Prostate gland (tissue), 2 donors: ENCODE measurements around the gene LRRC8B. TPM values are rescaled to one million over a fixed set of nuclear protein-coding genes. Genes with fewer than 3 reads are reported as not detected.

ENCODE experiments used
- DNase-seq: peaks from one replicate; pipeline ENCODE4 v3.0.0-alpha.2; 2019; ENCODE audit warnings: low spot score
- H3K27ac ChIP-seq, 2 donors: fragments of 200-600 bp; sonication (generic); 2 replicates each; pipeline ENCODE4 v1.5.1; 2017 to 2019
- H3K27me3 ChIP-seq: fragments of 200-600 bp; sonication (generic); replicated peaks from 2 replicates; pipeline ENCODE4 v1.5.1; 2019; ENCODE audit not compliant: insufficient read depth
- H3K36me3 ChIP-seq, 2 donors: fragments of 200-600 bp; sonication (generic); 1 replicate in 1 of 2; 2 replicates in 1 of 2; pipeline versions ENCODE4 v1.5.1 to v1.8.1; 2017 to 2019
- H3K4me1 ChIP-seq: fragments of 200-600 bp; sonication (generic); replicated peaks from 2 replicates; pipeline ENCODE4 v1.5.1; 2019
- H3K4me3 ChIP-seq, 2 donors: fragments of 200-600 bp; sonication (generic); 2 replicates each; pipeline ENCODE4 v1.5.1; 2017 to 2019
- H3K9me3 ChIP-seq: fragments of 200-600 bp; sonication (generic); 2 replicates; pipeline ENCODE4 v1.5.1; 2017
- POLR2A ChIP-seq: fragments of 450-650 bp; IDR thresholded peaks from one replicate; pipeline ENCODE4 v1.6.1; 2016; ENCODE audit warnings: antibody characterized with exemption, mild to moderate bottlenecking
- POLR2AphosphoS5 ChIP-seq: sonication (generic); formaldehyde crosslinking; IDR thresholded peaks from one replicate; pipeline ENCODE4 v1.6.1; 2017; ENCODE audit warnings: antibody characterized with exemption
- WGBS: methylation state at CpG from one replicate; pipeline ENCODE4 v1.1.5; 2018; 5-methylcytosine and 5-hydroxymethylcytosine counted together
- intact Hi-C: fragments of 100-400 bp; cut with DNase I; formaldehyde crosslinking; loops from one replicate; pipeline ENCODE4 v1.14.2; 2022
- total RNA-seq, 2 donors: library from RNA; depleted of rRNA; stranded (reverse); fragments of >200 nt; gene quantifications; one replicate each; pipeline ENCODE4 v1.1.0, GENCODE V29; 2016
- TF ChIP-seq, protein P1 (sequence below), 4 experiments: fragments of 200-600 bp in 2 of 4; fragments of 450-650 bp in 2 of 4; sonication (generic) in 2 of 4; IDR thresholded peaks; 1 replicate in 3 of 4; 2 replicates in 1 of 4; pipeline ENCODE4 v1.5.1; 2016 to 2019; ENCODE audit warnings: antibody characterized with exemption in 4 of 4, mild to moderate bottlenecking in 2 of 4, moderate library complexity in 2 of 4

LRRC8B gene
- total RNA-seq, 2 donors from 2014 or later: 13.9 to 25.6 TPM

GRCh38 chr1:89581859-89582258 lies 57.2 kb downstream of the LRRC8B start:
- Histone ChIP-seq H3K36me3 (no peaks in the 10 kb centered on the region), H3K4me3 (no peak overlapping the region), H3K4me1 (no peaks in the 10 kb centered on the region), H3K27ac (no peak overlapping the region), H3K9me3 (no peaks in the 10 kb centered on the region), H3K27me3 (no peaks in the 10 kb centered on the region)
- 97% methylated on average over 1 of the region's 1 CpG for WGBS
- DNase-seq: no peak
- TF ChIP-seq POLR2AphosphoS5 (no peak), POLR2A (no peak)
- TF ChIP-seq, protein P1, sequence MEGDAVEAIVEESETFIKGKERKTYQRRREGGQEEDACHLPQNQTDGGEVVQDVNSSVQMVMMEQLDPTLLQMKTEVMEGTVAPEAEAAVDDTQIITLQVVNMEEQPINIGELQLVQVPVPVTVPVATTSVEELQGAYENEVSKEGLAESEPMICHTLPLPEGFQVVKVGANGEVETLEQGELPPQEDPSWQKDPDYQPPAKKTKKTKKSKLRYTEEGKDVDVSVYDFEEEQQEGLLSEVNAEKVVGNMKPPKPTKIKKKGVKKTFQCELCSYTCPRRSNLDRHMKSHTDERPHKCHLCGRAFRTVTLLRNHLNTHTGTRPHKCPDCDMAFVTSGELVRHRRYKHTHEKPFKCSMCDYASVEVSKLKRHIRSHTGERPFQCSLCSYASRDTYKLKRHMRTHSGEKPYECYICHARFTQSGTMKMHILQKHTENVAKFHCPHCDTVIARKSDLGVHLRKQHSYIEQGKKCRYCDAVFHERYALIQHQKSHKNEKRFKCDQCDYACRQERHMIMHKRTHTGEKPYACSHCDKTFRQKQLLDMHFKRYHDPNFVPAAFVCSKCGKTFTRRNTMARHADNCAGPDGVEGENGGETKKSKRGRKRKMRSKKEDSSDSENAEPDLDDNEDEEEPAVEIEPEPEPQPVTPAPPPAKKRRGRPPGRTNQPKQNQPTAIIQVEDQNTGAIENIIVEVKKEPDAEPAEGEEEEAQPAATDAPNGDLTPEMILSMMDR (IDR thresholded peaks at IDR 0.05): no peak
- intact Hi-C loops: no loop called here

DNA sequence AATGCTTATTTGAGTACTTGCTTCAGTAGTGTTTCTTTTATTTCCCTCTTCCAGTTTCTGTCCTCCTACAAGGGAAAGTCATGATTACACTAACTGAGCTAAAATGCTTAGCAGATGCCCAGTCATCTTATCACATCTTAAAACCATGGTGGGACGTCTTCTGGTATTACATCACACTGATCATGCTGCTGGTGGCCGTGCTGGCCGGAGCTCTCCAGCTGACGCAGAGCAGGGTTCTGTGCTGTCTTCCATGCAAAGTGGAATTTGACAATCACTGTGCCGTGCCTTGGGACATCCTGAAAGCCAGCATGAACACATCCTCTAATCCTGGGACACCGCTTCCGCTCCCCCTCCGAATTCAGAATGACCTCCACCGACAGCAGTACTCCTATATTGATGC lies 57.9 kb downstream of the LRRC8B start:
- no peaks in the 10 kb centered on the region for H3K9me3 ChIP-seq
- H3K27me3 ChIP-seq: no peaks in the 10 kb centered on the region
- TF ChIP-seq, protein P1 (IDR thresholded peaks at IDR 0.05): no peak
- TF ChIP-seq POLR2AphosphoS5 (no peak), POLR2A (no peak)
- H3K27ac ChIP-seq: no peak overlapping the region
- H3K4me1 ChIP-seq: no peaks in the 10 kb centered on the region
- intact Hi-C loops: no loop called here
- H3K36me3 ChIP-seq: no peaks in the 10 kb centered on the region
- no peak for DNase-seq
- no peak overlapping the region for H3K4me3 ChIP-seq
- WGBS: 94% methylated on average over 9 of the region's 9 CpGs

- H3K4me1 ChIP-seq: no peaks in the 10 kb centered on the region
- no peak overlapping the region for H3K4me3 ChIP-seq
- no peaks in the 10 kb centered on the region for H3K27me3 ChIP-seq
- no peaks in the 10 kb centered on the region for H3K36me3 ChIP-seq
- no peaks in the 10 kb centered on the region for H3K9me3 ChIP-seq
- intact Hi-C loops: no loop called here
- TF ChIP-seq, protein P1 (IDR thresholded peaks at IDR 0.05): no peak
- TF ChIP-seq POLR2A (no peak), POLR2AphosphoS5 (no peak)
- H3K27ac ChIP-seq: no peak overlapping the region
- WGBS: 96% methylated on average over 2 of the region's 2 CpGs
- no peak for DNase-seq
Measured at GRCh38 chr1:89584211-89584610, 59.6 kb downstream of the LRRC8B start.

DNA sequence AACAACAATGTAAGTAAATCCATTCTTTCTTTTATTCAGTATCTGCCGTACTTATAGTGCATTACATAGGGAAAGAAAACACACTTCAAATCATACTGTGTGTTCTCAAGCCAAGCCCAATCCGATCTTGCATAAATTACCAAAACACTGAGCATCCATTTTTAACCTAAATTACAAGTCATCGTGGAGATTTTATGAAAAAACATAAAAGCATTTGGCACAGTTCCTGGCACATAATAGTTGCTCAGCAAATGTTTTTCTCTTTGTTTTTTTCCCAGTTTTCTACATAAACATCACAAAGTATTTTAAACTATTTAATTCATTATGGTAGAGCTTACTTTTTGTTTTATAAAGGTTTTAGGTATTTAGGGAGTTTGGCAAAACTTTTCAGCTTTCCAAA lies 60.2 kb downstream of the LRRC8B start:
- intact Hi-C loops: no loop called here
- no peaks in the 10 kb centered on the region for H3K4me1 ChIP-seq
- H3K27me3 ChIP-seq: no peaks in the 10 kb centered on the region
- TF ChIP-seq POLR2AphosphoS5 (no peak), POLR2A (no peak)
- TF ChIP-seq, protein P1 (IDR thresholded peaks at IDR 0.05): no peak
- no peak overlapping the region for H3K27ac ChIP-seq
- DNase-seq: no peak
- H3K9me3 ChIP-seq: no peaks in the 10 kb centered on the region
- 88% methylated on average over 3 of the region's 3 CpGs for WGBS
- no peaks in the 10 kb centered on the region for H3K36me3 ChIP-seq
- no peak overlapping the region for H3K4me3 ChIP-seq

- H3K36me3 ChIP-seq: no peaks in the 10 kb centered on the region
- H3K27me3 ChIP-seq: no peaks in the 10 kb centered on the region
- 81% methylated on average over 4 of the region's 4 CpGs for WGBS
- DNase-seq: no peak
- H3K4me1 ChIP-seq: no peaks in the 10 kb centered on the region
- no peaks in the 10 kb centered on the region for H3K9me3 ChIP-seq
- TF ChIP-seq, protein P1 (IDR thresholded peaks at IDR 0.05): no peak
- TF ChIP-seq POLR2A (no peak), POLR2AphosphoS5 (peak; percentile 45)
- no peak overlapping the region for H3K4me3 ChIP-seq
- H3K27ac ChIP-seq: no peak overlapping the region
- intact Hi-C loops: no loop called here
Measured at GRCh38 chr1:89587729-89588161, 63.1 kb downstream of the LRRC8B start.
